GM12801 (cell line): ENCODE results near the gene UNC13A.

Experiments
- CTCF ChIP-seq: IDR thresholded peaks from one replicate; pipeline ENCODE4 v1.5.1; 2011; ENCODE audit warnings: control low read depth; ENCODE audit not compliant: insufficient read length; ENCODE audit errors: extremely low read depth

The UNC13A gene

DNA sequence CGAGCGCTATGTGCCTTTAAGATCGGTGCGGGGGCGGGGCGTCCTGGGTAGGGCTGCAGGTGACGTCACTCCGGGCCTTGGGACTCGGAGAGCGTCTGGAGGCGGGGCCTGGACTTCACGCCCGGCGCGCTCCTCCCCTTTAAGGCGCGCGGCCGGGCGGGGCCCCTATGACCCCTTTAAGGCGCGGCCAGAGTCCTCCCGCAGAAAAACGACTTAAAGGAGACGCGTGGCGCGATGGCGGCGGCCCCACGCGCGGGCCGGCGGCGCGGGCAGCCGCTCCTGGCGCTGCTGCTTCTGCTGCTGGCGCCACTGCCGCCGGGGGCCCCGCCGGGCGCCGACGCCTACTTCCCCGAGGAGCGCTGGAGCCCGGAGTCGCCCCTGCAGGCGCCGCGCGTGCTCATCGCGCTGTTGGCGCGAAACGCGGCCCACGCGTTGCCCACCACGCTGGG is 132.7 kb downstream of the UNC13A start, which contains the start of gene COLGALT1:
TSS of gene COLGALT1 (plus strand) at position 170 of the 449 bp plus-strand sequence. CDS start at position 235, 65 bp downstream.
- no peak for TF ChIP-seq CTCF

- no peak for TF ChIP-seq CTCF
Observed at GRCh38 chr19:17554968-17555479, 133.1 kb downstream of the UNC13A start.

DNA sequence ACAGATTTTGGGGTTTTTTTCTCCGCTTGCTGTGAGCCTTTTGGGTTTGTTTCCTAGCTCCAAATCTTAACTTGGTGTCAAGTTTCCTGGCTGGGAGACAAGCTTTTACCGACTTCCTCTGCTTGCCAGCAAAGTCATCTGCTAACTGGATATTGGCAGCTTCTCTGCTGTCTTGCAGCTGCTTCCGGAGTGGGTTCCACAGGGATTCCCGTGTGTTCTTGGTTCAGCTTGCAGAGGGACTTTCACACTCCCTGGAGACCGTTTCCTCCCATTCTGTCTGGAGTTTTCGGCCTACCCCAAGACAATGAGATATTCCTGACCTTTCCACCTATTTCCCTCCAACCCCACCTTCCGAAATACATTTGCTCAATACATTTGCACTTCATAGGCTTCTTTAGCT is 134.9 kb downstream of the UNC13A start:
- no peak for TF ChIP-seq CTCF
